Activated CD4-positive, alpha-beta memory T cell treated with anti-CD3 and anti-CD28 coated beads for 36 hours (primary cell): ENCODE results near the gene GCSAM. TPM values are rescaled to one million over a fixed set of nuclear protein-coding genes. Genes with fewer than 3 reads are reported as not detected.
A peak's percentile ranks its signal among the peaks of the same experiment; 100 is the strongest.

ENCODE experiments used
- CTCF ChIA-PET: fragments of 350-600 bp; sonication (Branson Sonifier 250); formaldehyde crosslinking; loops from one replicate; lab custom pipeline; 2021; ENCODE audit warnings: antibody characterized with exemption, inconsistent platforms; lab: Charles Lee
- POLR2A ChIA-PET: fragments of 350-600 bp; sonication (Branson Sonifier 250); formaldehyde crosslinking; loops from one replicate; lab custom pipeline; 2021; ENCODE audit warnings: antibody characterized with exemption; lab: Charles Lee
- DNase-seq: peaks from one replicate; pipeline ENCODE4 v3.0.0-alpha.2; 2020
- H3K27ac Mint-ChIP-seq: one replicate; pipeline ENCODE4 v1.8.0; 2021; ENCODE audit warnings: mixed read lengths
- H3K27me3 Mint-ChIP-seq: one replicate; pipeline ENCODE4 v1.8.0; 2021; ENCODE audit warnings: mixed read lengths
- H3K36me3 Mint-ChIP-seq: one replicate; pipeline ENCODE4 v1.8.0; 2021; ENCODE audit warnings: mixed read lengths
- H3K4me1 Mint-ChIP-seq: one replicate; pipeline ENCODE4 v1.8.0; 2021; ENCODE audit warnings: low read depth, mixed read lengths
- H3K4me3 Mint-ChIP-seq: one replicate; pipeline ENCODE4 v1.8.0; 2021; ENCODE audit warnings: mild to moderate bottlenecking, mixed read lengths
- H3K9me3 Mint-ChIP-seq: one replicate; pipeline ENCODE4 v1.8.0; 2021; ENCODE audit warnings: mixed read lengths
- intact Hi-C: fragments of 100-400 bp; cut with micrococcal nuclease; formaldehyde crosslinking; loops from one replicate; pipeline ENCODE4 v1.15.1; 2023
- total RNA-seq, 2 experiments: library from RNA; stranded (reverse); gene quantifications; one replicate each; pipeline ENCODE4 v1.2.3, GENCODE V29; 2021

The GCSAM gene
- total RNA-seq, 2 experiments from 2014 or later, result 11.7 to 14.4 TPM

GRCh38 chr3:112096176-112096575, 36.9 kb downstream of the GCSAM start:
- no peaks in the 10 kb centered on the region for H3K27me3 Mint-ChIP-seq

GRCh38 chr3:112095731-112096130, 37.3 kb downstream of the GCSAM start:
- intact Hi-C loops, result no loop called here
- DNase-seq, result no peak
- ChIA-PET CTCF (no interaction called here), POLR2A (no interaction called here)
- Mint-ChIP-seq H3K36me3 (no peaks in the 10 kb centered on the region), H3K27me3 (no peaks in the 10 kb centered on the region), H3K4me1 (peaks cover 27% of the 10 kb centered on the region), H3K9me3 (no peaks in the 10 kb centered on the region), H3K27ac (no peak overlapping the region), H3K4me3 (no peak overlapping the region)

More at GRCh38 chr3:112096176-112096575, 36.9 kb downstream of the GCSAM start:
- Mint-ChIP-seq H3K9me3 (no peaks in the 10 kb centered on the region), H3K27ac (no peak overlapping the region), H3K36me3 (no peaks in the 10 kb centered on the region), H3K4me1 (peaks cover 23% of the 10 kb centered on the region), H3K4me3 (no peak overlapping the region)
- DNase-seq, result no peak
- POLR2A ChIA-PET, result no interaction called here
- CTCF ChIA-PET, result no interaction called here
- intact Hi-C loops, result no loop called here

GRCh38 chr3:112093180-112093522, 39.9 kb downstream of the GCSAM start:
- H3K27me3 Mint-ChIP-seq, result peaks cover 1% of the 10 kb centered on the region
- H3K4me1 Mint-ChIP-seq, result peaks cover 32% of the 10 kb centered on the region
- H3K36me3 Mint-ChIP-seq, result no peaks in the 10 kb centered on the region
- intact Hi-C loops, result no loop called here
- H3K4me3 Mint-ChIP-seq, result no peak overlapping the region
- ChIA-PET POLR2A (no interaction called here), CTCF (interaction anchor here (1.0 kb wide), 1 partner anchor 373 kb away, joined by 3 read pairs; no protein-coding TSS in a partner anchor)
- DNase-seq, result no peak
- no peak overlapping the region for H3K27ac Mint-ChIP-seq
- H3K9me3 Mint-ChIP-seq, result no peaks in the 10 kb centered on the region

GRCh38 chr3:112092496-112093179, 40.4 kb downstream of the GCSAM start:
- intact Hi-C loops, result no loop called here
- no peak for DNase-seq
- POLR2A ChIA-PET, result no interaction called here
- no peaks in the 10 kb centered on the region for H3K36me3 Mint-ChIP-seq
- H3K27ac Mint-ChIP-seq, result no peak overlapping the region
- CTCF ChIA-PET, result interaction anchor here (1.0 kb wide), 2 partner anchors 212 to 372 kb away, joined by 3 to 4 read pairs; no protein-coding TSS in a partner anchor
- H3K9me3 Mint-ChIP-seq, result no peaks in the 10 kb centered on the region
- peaks cover 1% of the 10 kb centered on the region for H3K27me3 Mint-ChIP-seq
- no peak overlapping the region for H3K4me3 Mint-ChIP-seq
- H3K4me1 Mint-ChIP-seq, result peaks cover 32% of the 10 kb centered on the region

- intact Hi-C loops, result no loop called here
- H3K4me3 Mint-ChIP-seq, result no peak overlapping the region
- peaks cover 39% of the 10 kb centered on the region for H3K4me1 Mint-ChIP-seq
- ChIA-PET CTCF (interaction anchor here (1.1 to 1.5 kb wide), 3 partner anchors 20 to 48 kb away, joined by 3 to 6 read pairs (median 4); no protein-coding TSS in a partner anchor), POLR2A (interaction anchor here (0.6 kb wide), 1 partner anchor 12 kb away, joined by 3 read pairs; no protein-coding TSS in a partner anchor)
- H3K36me3 Mint-ChIP-seq, result no peaks in the 10 kb centered on the region
- no peaks in the 10 kb centered on the region for H3K9me3 Mint-ChIP-seq
- H3K27ac Mint-ChIP-seq, result no peak overlapping the region
- DNase-seq, result no peak
- H3K27me3 Mint-ChIP-seq, result peaks cover 3% of the 10 kb centered on the region
Observed at GRCh38 chr3:112090887-112091586, 42.0 kb downstream of the GCSAM start.

GRCh38 chr3:112089956-112090886, 42.8 kb downstream of the GCSAM start:
- peaks cover 39% of the 10 kb centered on the region for H3K4me1 Mint-ChIP-seq
- POLR2A ChIA-PET, result interaction anchor here (0.6 kb wide), 2 partner anchors 11 to 22 kb away, joined by 3 to 4 read pairs; no protein-coding TSS in a partner anchor

GRCh38 chr3:112088944-112089343, 44.1 kb downstream of the GCSAM start:
- ChIA-PET CTCF (interaction anchor here (1.2 to 2.0 kb wide), 2 partner anchors 10 to 23 kb away, joined by 3 to 7 read pairs; no protein-coding TSS in a partner anchor), POLR2A (no interaction called here)
- Mint-ChIP-seq H3K27me3 (peaks cover 3% of the 10 kb centered on the region), H3K9me3 (no peaks in the 10 kb centered on the region), H3K4me3 (no peak overlapping the region), H3K4me1 (peaks cover 39% of the 10 kb centered on the region), H3K36me3 (no peaks in the 10 kb centered on the region), H3K27ac (no peak overlapping the region)
- intact Hi-C loops, result no loop called here
- no peak for DNase-seq

More at GRCh38 chr3:112089956-112090886, 42.8 kb downstream of the GCSAM start:
- Mint-ChIP-seq H3K27me3 (peaks cover 3% of the 10 kb centered on the region), H3K36me3 (no peaks in the 10 kb centered on the region), H3K9me3 (no peaks in the 10 kb centered on the region), H3K27ac (no peak overlapping the region), H3K4me3 (no peak overlapping the region)
- intact Hi-C loops, result no loop called here
- CTCF ChIA-PET, result interaction anchor here (1.1 to 1.5 kb wide), 2 partner anchors 21 to 47 kb away, joined by 4 to 6 read pairs; no protein-coding TSS in a partner anchor
- no peak for DNase-seq

GRCh38 chr3:112087746-112088145, 45.3 kb downstream of the GCSAM start:
- Mint-ChIP-seq H3K27ac (no peak overlapping the region), H3K9me3 (no peaks in the 10 kb centered on the region), H3K4me1 (peaks cover 31% of the 10 kb centered on the region), H3K4me3 (peak overlapping the region; percentile 72), H3K27me3 (peaks cover 3% of the 10 kb centered on the region), H3K36me3 (no peaks in the 10 kb centered on the region)
- intact Hi-C loops, result no loop called here
- POLR2A ChIA-PET, result no interaction called here
- no peak for DNase-seq
- CTCF ChIA-PET, result interaction anchor here (0.7 to 2.0 kb wide), 2 partner anchors 9 to 24 kb away, joined by 3 to 7 read pairs; no protein-coding TSS in a partner anchor

- intact Hi-C loops, result no loop called here
- no peak overlapping the region for H3K27ac Mint-ChIP-seq
- CTCF ChIA-PET, result interaction anchor here (0.7 to 2.0 kb wide), 2 partner anchors 10 to 25 kb away, joined by 3 to 7 read pairs; no protein-coding TSS in a partner anchor
Observed at GRCh38 chr3:112086875-112087524, 46.0 kb downstream of the GCSAM start.

GRCh38 chr3:112086076-112086854, 46.8 kb downstream of the GCSAM start, which contains the start of gene C3orf52:
Gene C3orf52, plus strand, starts transcription at chr3:112086389. Its CDS starts 19 bp downstream, at chr3:112086408.
- no peaks in the 10 kb centered on the region for H3K36me3 Mint-ChIP-seq
- peaks cover 25% of the 10 kb centered on the region for H3K4me1 Mint-ChIP-seq
- H3K27me3 Mint-ChIP-seq, result peaks cover 3% of the 10 kb centered on the region
- H3K27ac Mint-ChIP-seq, result no peak within 1 kb of the TSS
- H3K9me3 Mint-ChIP-seq, result no peaks in the 10 kb centered on the region
- ChIA-PET CTCF (no interaction called here), POLR2A (no interaction called here)
- H3K4me3 Mint-ChIP-seq, result peak within 1 kb of the TSS; percentile 72
- intact Hi-C loops, result no loop called here
- DNase-seq, result peak; percentile 75

More at GRCh38 chr3:112086875-112087524, 46.0 kb downstream of the GCSAM start:
- Mint-ChIP-seq H3K36me3 (no peaks in the 10 kb centered on the region), H3K4me1 (peaks cover 25% of the 10 kb centered on the region), H3K4me3 (peak overlapping the region; percentile 72), H3K27me3 (peaks cover 3% of the 10 kb centered on the region), H3K9me3 (no peaks in the 10 kb centered on the region)
- no peak for DNase-seq
- POLR2A ChIA-PET, result no interaction called here
